Measurements from ENCODE around the gene ARL15.

- TF ChIP-seq POLR2AphosphoS5 (IDR thresholded peaks at IDR 0.05; ENCODE audit: borderline replicate concordance, low read depth, low read length) (no peak), EZH2 (IDR thresholded peaks at IDR 0.05) (no peak)
These were observed 270.4 kb downstream of the ARL15 start for GRCh38 chr5:54040018-54040417.
